BJ (cell line): ENCODE measurements around the gene SPATA7. TPM values are rescaled to one million over a fixed set of nuclear protein-coding genes. Genes with fewer than 3 reads are reported as not detected.

Source experiments
- CTCF ChIA-PET: fragments of 350-600 bp; formaldehyde crosslinking; extraction: SDS; loops from one replicate; lab custom pipeline; 2021; ENCODE audit warnings: antibody characterized with exemption, inconsistent platforms; lab: Yijun Ruan, JAX
- POLR2A ChIA-PET: fragments of 300-600 bp; sonication (Branson Sonifier 250); formaldehyde crosslinking; extraction: SDS; loops from one replicate; lab custom pipeline; 2021; ENCODE audit warnings: antibody characterized with exemption; lab: Charles Lee
- DNase-seq: peaks from one replicate; pipeline ENCODE4 v3.0.0-alpha.2; 2011; ENCODE audit warnings: low read depth
- H3K27me3 ChIP-seq: 2 replicates; pipeline ENCODE4 v1.6.0; 2011; ENCODE audit warnings: low read length; ENCODE audit not compliant: control insufficient read depth, insufficient read depth
- H3K36me3 ChIP-seq: 2 replicates; pipeline ENCODE4 v1.5.1; 2011; ENCODE audit warnings: low read length; ENCODE audit not compliant: control insufficient read depth, insufficient read depth
- H3K4me3 ChIP-seq: 2 replicates; pipeline ENCODE4 v1.5.1; 2011; ENCODE audit warnings: low read depth, mild to moderate bottlenecking, control low read depth, low read length
- CTCF ChIP-seq: IDR thresholded peaks from 2 replicates; pipeline ENCODE4 v1.5.1; 2011; ENCODE audit warnings: low read depth, mild to moderate bottlenecking, control low read depth, inconsistent platforms, low read length, moderate library complexity; ENCODE audit not compliant: insufficient read depth
- polyA plus RNA-seq: library from polyadenylated mRNA; depleted of rRNA; stranded (reverse); fragments of >200 nt; gene quantifications from 2 replicates; pipeline ENCODE4 v1.2.3, GENCODE V29; 2011

The SPATA7 gene
- polyA plus RNA-seq, 1 experiment: 4.9 TPM

- TF ChIP-seq CTCF: no peak
These were observed 39.1 kb downstream of the SPATA7 start for GRCh38 chr14:88424573-88424972.

GRCh38 chr14:88426271-88426670 lies 40.8 kb downstream of the SPATA7 start:
- POLR2A ChIA-PET: no interaction called here
- Histone ChIP-seq H3K4me3 (no peak overlapping the region), H3K27me3 (no peaks in the 10 kb centered on the region), H3K36me3 (no peaks in the 10 kb centered on the region; the same call in 1 of the 2 replicates)
- DNase-seq: no peak
- CTCF ChIA-PET: no interaction called here
- TF ChIP-seq CTCF: no peak

More at GRCh38 chr14:88424573-88424972, 39.1 kb downstream of the SPATA7 start:
- Histone ChIP-seq H3K4me3 (no peak overlapping the region), H3K36me3 (no peaks in the 10 kb centered on the region; the same call in 1 of the 2 replicates), H3K27me3 (no peaks in the 10 kb centered on the region)
- ChIA-PET CTCF (no interaction called here), POLR2A (no interaction called here)
- DNase-seq: peak; percentile 43

GRCh38 chr14:88430976-88431375 lies 45.5 kb downstream of the SPATA7 start:
- DNase-seq: no peak
- no peaks in the 10 kb centered on the region; the same call in 1 of the 2 replicates for H3K36me3 ChIP-seq
- no peaks in the 10 kb centered on the region for H3K27me3 ChIP-seq
- ChIA-PET POLR2A (no interaction called here), CTCF (no interaction called here)
- TF ChIP-seq CTCF: no peak
- no peak overlapping the region for H3K4me3 ChIP-seq

GRCh38 chr14:88437658-88438057 lies 52.2 kb downstream of the SPATA7 start:
- no peak overlapping the region for H3K4me3 ChIP-seq
- no peak for DNase-seq
- TF ChIP-seq CTCF: peak; percentile 35; the same call in 1 of the 2 replicates
- ChIA-PET CTCF (interaction anchor here (1.6 kb wide), 1 partner anchor 10 kb away, joined by 4 read pairs; no protein-coding TSS in a partner anchor), POLR2A (no interaction called here)
- 0 out of 2 replicates have a peak, but pooled peaks cover 3% of the 10 kb centered on the region for H3K36me3 ChIP-seq
- H3K27me3 ChIP-seq: no peaks in the 10 kb centered on the region

- ChIA-PET CTCF (no interaction called here), POLR2A (no interaction called here)
- no peak for TF ChIP-seq CTCF
- Histone ChIP-seq H3K27me3 (no peaks in the 10 kb centered on the region), H3K36me3 (0 out of 2 replicates have a peak, but pooled peaks cover 3% of the 10 kb centered on the region), H3K4me3 (no peak overlapping the region)
- no peak for DNase-seq
These were observed 53.6 kb downstream of the SPATA7 start for GRCh38 chr14:88439088-88439487.
